Kidney epithelial cell (primary cell): ENCODE results near the gene RPS23. TPM values are rescaled to one million over a fixed set of nuclear protein-coding genes. Genes with fewer than 3 reads are reported as not detected.

ENCODE experiments used
- DNase-seq: peaks from one replicate; pipeline ENCODE4 v3.0.0-alpha.2; 2010; ENCODE audit warnings: low read depth
- H3K27me3 ChIP-seq: 2 replicates; pipeline ENCODE4 v1.6.0; 2011; ENCODE audit warnings: low read length; ENCODE audit not compliant: control insufficient read depth, insufficient read depth
- H3K36me3 ChIP-seq: 2 replicates; pipeline ENCODE4 v1.5.1; 2011; ENCODE audit warnings: low read length; ENCODE audit not compliant: control insufficient read depth, insufficient read depth
- H3K4me3 ChIP-seq: 2 replicates; pipeline ENCODE4 v1.5.1; 2011; ENCODE audit warnings: low read depth, mild to moderate bottlenecking, control low read depth, low read length
- total RNA-seq: library from RNA; depleted of rRNA; stranded (reverse); fragments of >200 nt; gene quantifications from 2 replicates; pipeline ENCODE4 v1.2.3, GENCODE V29; 2015
- TF ChIP-seq, protein P1 (sequence below): IDR thresholded peaks from 2 replicates; pipeline ENCODE4 v1.5.1; 2011; ENCODE audit warnings: mild to moderate bottlenecking, moderate library complexity, low read length, control low read depth, inconsistent platforms; ENCODE audit not compliant: insufficient read depth, poor library complexity, severe bottlenecking

Gene RPS23
- total RNA-seq, 1 donor from 2014 or later = 5,097 TPM

DNA sequence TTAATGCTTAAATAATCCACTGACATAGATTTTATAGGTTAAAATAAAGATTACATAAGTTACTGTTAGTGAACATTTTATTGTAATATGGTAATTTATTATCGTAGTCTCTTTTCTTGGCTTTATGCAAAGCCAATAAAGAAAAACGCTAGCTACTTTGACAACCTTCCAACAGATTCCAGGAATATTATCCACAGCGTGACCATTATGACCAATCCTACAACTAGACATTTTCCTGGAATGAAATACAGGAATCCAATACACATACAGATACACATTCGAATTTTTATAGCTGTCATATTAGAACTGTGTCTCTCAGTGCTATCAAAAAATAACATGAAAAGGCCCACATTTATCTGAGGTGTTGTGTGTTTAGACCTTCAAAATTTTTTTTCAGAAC lies 13.1 kb downstream of the RPS23 start:
- DNase-seq = no peak
- Histone ChIP-seq H3K4me3 (no peak overlapping the region), H3K36me3 (no peaks in the 10 kb centered on the region), H3K27me3 (no peaks in the 10 kb centered on the region)
- TF ChIP-seq, protein P1, sequence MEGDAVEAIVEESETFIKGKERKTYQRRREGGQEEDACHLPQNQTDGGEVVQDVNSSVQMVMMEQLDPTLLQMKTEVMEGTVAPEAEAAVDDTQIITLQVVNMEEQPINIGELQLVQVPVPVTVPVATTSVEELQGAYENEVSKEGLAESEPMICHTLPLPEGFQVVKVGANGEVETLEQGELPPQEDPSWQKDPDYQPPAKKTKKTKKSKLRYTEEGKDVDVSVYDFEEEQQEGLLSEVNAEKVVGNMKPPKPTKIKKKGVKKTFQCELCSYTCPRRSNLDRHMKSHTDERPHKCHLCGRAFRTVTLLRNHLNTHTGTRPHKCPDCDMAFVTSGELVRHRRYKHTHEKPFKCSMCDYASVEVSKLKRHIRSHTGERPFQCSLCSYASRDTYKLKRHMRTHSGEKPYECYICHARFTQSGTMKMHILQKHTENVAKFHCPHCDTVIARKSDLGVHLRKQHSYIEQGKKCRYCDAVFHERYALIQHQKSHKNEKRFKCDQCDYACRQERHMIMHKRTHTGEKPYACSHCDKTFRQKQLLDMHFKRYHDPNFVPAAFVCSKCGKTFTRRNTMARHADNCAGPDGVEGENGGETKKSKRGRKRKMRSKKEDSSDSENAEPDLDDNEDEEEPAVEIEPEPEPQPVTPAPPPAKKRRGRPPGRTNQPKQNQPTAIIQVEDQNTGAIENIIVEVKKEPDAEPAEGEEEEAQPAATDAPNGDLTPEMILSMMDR = no peak

DNA sequence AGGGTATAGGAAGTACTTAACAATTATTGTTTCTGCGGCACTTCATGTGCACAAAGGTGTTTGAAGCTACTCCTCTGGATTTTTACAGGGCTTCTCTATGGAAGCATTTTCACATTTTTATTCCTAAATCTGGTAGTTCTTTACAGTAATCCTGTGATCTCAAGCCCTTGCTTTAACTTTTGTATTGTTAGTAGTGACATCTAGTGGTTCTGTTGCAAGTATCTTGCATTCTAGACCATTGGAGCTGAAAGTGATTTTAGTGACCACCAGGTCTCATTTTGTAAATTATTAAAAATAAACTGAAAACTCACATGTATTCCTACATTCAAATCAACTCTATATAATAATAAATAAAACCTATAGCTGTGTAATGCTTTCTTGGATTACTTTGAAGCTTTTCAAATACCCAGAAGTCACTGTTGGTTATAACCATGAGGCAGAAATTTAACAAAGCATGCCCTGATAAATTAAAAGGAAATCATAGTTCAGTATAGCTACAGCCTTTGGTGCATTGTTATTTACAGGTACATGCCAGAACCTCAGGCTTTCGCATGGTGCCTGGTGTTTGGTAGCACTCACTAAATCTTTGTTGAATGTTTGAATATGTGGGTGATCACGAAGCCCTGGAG lies 18.9 kb downstream of the RPS23 start:
- Histone ChIP-seq H3K27me3 (no peaks in the 10 kb centered on the region), H3K4me3 (no peak overlapping the region), H3K36me3 (no peaks in the 10 kb centered on the region)
- peak; percentile 10 for DNase-seq
- TF ChIP-seq, protein P1 = peak; percentile 49

DNA sequence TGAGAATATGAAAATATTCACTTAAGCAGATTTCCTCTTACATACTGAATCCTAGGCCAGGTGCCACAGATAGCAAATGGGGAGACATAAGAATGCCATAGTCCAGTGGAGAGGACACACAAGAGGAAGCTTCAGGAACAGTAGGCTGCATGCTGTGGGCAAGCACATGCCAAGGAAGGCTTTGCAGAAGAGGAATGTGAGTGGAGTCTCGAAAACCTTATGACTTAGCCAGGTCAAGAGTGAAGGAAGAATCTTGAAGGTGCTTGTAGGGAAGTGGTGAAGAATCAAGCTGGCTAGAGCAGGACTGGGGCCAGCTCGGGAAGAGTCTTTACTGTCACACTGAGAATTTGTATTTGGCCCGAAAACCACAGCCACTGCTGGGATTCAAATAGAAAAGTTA lies 20.4 kb downstream of the RPS23 start:
- TF ChIP-seq, protein P1 = no peak
- Histone ChIP-seq H3K27me3 (no peaks in the 10 kb centered on the region), H3K4me3 (no peak overlapping the region), H3K36me3 (no peaks in the 10 kb centered on the region)
- DNase-seq = no peak

DNA sequence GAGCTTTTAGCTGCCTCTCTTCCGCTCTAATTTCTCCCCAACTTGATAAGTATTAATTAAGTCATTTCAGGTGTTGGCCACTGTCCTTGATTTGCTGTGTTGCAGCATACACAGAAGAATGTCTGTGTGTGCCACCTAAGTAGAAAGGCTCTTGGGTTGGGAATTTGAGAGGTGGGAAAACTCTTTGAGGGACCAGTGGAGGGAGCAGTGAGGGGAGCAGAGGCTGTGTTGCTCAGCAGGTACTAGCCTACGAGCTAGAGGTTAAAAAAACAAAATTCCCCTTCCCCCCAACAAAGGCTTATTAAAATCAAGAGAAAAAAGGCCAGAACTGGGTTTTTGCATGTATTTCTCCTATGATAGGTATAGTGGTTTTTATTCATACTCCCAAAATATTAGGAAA lies 20.9 kb downstream of the RPS23 start:
- no peak overlapping the region for H3K4me3 ChIP-seq
- no peaks in the 10 kb centered on the region for H3K36me3 ChIP-seq
- no peaks in the 10 kb centered on the region for H3K27me3 ChIP-seq
- DNase-seq = no peak
- TF ChIP-seq, protein P1 = no peak

DNA sequence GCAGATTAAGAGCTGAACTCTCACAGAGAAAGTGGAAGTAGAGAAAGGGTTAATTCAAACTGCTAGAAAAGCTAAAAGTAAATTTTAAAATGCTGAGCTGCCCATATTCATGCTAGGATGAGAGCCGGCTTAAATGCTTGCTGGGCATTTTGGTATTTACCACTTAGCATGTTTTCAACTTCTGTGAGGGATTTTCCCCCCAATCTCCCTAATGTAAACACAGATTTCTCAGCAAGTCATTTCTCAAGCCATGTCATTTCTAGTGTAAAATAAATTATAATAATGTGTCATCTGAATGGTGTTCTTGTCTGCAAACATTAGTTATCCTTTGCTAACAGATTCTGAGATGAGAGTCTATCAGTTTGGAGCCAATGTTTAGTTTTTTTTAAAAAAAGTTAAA lies 22.3 kb downstream of the RPS23 start:
- Histone ChIP-seq H3K27me3 (no peaks in the 10 kb centered on the region), H3K36me3 (no peaks in the 10 kb centered on the region), H3K4me3 (no peak overlapping the region)
- TF ChIP-seq, protein P1 = no peak
- no peak for DNase-seq

DNA sequence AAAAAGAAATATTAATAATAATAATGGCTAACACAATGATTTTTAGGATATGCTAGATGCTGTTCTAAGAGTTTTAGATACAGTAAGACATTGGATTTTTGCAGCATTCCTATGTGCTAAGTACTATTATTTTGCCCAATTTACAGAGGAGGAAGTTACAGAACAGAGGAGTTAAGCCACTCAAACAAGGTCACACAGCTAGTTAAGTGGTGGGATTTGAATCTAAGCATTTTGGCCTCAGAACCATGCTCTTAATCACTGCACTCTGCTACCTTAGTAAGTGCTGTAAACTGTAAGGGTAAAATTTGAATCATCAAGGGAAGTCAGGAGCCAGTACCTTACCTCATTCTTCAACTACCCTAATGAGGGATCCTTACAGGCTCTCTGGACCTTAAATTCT lies 25.4 kb downstream of the RPS23 start:
- no peak overlapping the region for H3K4me3 ChIP-seq
- no peaks in the 10 kb centered on the region for H3K36me3 ChIP-seq
- TF ChIP-seq, protein P1 = no peak
- DNase-seq = no peak
- no peaks in the 10 kb centered on the region for H3K27me3 ChIP-seq
